ENCODE results near the gene XRCC5. TPM values are rescaled to one million over a fixed set of nuclear protein-coding genes. Genes with fewer than 3 reads are reported as not detected.
A peak's percentile ranks its signal among the peaks of the same experiment; 100 is the strongest.

Gene XRCC5
- polyA plus RNA-seq, 1 donor from 2014 or later: 279 TPM

DNA sequence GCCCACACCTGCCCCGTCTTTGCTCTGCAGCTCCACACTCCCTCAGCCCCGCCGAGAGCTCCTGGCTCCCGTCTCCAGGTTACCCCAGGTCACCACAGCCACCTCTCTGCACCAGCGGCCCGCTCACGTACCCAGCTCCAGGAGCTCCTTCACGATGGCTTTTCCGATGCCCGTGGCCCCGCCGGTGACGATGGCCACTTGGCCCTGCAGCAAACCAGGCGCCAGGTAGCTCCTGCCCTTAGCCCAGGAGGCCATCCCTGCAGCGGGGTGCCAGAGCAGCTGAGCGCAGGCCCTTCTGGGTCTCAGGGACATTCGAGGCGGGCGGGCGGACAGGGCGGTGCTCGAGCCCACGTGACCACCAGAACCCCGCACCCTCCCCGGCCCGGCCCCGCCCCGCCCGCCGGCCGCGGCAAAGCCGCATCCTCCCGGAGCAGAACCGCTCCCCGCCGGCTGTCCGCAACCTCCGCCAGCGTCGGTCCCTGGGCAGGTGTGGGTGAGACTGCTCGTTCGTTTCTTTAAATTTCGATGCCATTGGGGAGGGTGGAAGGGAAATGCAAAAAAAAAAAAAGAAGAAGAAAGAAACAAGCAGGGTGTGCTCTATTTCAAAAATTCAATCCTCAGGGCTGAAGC lies 27.5 kb upstream of the XRCC5 start, which contains the start of the genes PECR and TMEM169:
TSS of gene PECR (minus strand) at position 323 of the 630 bp plus-strand sequence. CDS start at position 255, 68 bp downstream.
TSS of gene TMEM169 (plus strand) at position 433 of the 630 bp plus-strand sequence. CDS start 14,045 bp downstream, outside the sequence.
- H3K27me3 ChIP-seq (ENCODE audit: insufficient read depth, low read depth, low read length): no peaks in the 10 kb centered on the region
- TF ChIP-seq EZH2 (IDR thresholded peaks at IDR 0.05; ENCODE audit: borderline replicate concordance, insufficient read depth, low read length, poor library complexity, severe bottlenecking): no peak
- TF ChIP-seq POLR2AphosphoS5 (IDR thresholded peaks at IDR 0.05): peak; percentile 95
- peak; percentile 65 for TF ChIP-seq MXI1 (conservative IDR thresholded peaks at IDR 0.05; ENCODE audit: poor library complexity, severe bottlenecking)
- TF ChIP-seq TAF1 (IDR thresholded peaks at IDR 0.05; ENCODE audit: low read depth): peak; percentile 50
- TF ChIP-seq, protein P1, sequence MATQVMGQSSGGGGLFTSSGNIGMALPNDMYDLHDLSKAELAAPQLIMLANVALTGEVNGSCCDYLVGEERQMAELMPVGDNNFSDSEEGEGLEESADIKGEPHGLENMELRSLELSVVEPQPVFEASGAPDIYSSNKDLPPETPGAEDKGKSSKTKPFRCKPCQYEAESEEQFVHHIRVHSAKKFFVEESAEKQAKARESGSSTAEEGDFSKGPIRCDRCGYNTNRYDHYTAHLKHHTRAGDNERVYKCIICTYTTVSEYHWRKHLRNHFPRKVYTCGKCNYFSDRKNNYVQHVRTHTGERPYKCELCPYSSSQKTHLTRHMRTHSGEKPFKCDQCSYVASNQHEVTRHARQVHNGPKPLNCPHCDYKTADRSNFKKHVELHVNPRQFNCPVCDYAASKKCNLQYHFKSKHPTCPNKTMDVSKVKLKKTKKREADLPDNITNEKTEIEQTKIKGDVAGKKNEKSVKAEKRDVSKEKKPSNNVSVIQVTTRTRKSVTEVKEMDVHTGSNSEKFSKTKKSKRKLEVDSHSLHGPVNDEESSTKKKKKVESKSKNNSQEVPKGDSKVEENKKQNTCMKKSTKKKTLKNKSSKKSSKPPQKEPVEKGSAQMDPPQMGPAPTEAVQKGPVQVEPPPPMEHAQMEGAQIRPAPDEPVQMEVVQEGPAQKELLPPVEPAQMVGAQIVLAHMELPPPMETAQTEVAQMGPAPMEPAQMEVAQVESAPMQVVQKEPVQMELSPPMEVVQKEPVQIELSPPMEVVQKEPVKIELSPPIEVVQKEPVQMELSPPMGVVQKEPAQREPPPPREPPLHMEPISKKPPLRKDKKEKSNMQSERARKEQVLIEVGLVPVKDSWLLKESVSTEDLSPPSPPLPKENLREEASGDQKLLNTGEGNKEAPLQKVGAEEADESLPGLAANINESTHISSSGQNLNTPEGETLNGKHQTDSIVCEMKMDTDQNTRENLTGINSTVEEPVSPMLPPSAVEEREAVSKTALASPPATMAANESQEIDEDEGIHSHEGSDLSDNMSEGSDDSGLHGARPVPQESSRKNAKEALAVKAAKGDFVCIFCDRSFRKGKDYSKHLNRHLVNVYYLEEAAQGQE (IDR thresholded peaks at IDR 0.05; ENCODE audit: borderline replicate concordance): peak; percentile 91
- TF ChIP-seq EP300 (conservative IDR thresholded peaks at IDR 0.05; ENCODE audit: poor library complexity, severe bottlenecking): peak; percentile 44
- TF ChIP-seq, protein P2, sequence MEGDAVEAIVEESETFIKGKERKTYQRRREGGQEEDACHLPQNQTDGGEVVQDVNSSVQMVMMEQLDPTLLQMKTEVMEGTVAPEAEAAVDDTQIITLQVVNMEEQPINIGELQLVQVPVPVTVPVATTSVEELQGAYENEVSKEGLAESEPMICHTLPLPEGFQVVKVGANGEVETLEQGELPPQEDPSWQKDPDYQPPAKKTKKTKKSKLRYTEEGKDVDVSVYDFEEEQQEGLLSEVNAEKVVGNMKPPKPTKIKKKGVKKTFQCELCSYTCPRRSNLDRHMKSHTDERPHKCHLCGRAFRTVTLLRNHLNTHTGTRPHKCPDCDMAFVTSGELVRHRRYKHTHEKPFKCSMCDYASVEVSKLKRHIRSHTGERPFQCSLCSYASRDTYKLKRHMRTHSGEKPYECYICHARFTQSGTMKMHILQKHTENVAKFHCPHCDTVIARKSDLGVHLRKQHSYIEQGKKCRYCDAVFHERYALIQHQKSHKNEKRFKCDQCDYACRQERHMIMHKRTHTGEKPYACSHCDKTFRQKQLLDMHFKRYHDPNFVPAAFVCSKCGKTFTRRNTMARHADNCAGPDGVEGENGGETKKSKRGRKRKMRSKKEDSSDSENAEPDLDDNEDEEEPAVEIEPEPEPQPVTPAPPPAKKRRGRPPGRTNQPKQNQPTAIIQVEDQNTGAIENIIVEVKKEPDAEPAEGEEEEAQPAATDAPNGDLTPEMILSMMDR (IDR thresholded peaks at IDR 0.05; ENCODE audit: poor library complexity, severe bottlenecking): peak; percentile 24
- peak; percentile 18 for TF ChIP-seq RAD21 (conservative IDR thresholded peaks at IDR 0.05)
- TF ChIP-seq SMC3 (conservative IDR thresholded peaks at IDR 0.05; ENCODE audit: poor library complexity): no peak
- H3K27ac ChIP-seq (ENCODE audit: low read length): peak within 1 kb of the TSS; percentile 98
- no peaks in the 10 kb centered on the region for H4K20me1 ChIP-seq (ENCODE audit: insufficient read depth)
- H3K4me2 ChIP-seq (ENCODE audit: low read length): peak within 1 kb of the TSS; percentile 78
- H3K36me3 ChIP-seq (ENCODE audit: insufficient read depth, low read length): no peaks in the 10 kb centered on the region
- H3K9ac ChIP-seq (ENCODE audit: low read length): peak within 1 kb of the TSS; percentile 98
- H3K9me2 ChIP-seq (ENCODE audit: insufficient read depth, low read length): no peaks in the 10 kb centered on the region
- peak within 1 kb of the TSS; percentile 78 for H3K4me3 ChIP-seq (ENCODE audit: low read length)
- peak within 1 kb of the TSS; percentile 73 for H2AFZ ChIP-seq (ENCODE audit: low read depth, low read length)
- no peaks in the 10 kb centered on the region for H3K9me3 ChIP-seq (ENCODE audit: low read length)
- peaks cover 60% of the 10 kb centered on the region for H3K79me2 ChIP-seq (replicated peaks; ENCODE audit: insufficient read depth, low read length)
- H3F3A ChIP-seq (ENCODE audit: insufficient read depth, low read length, poor library complexity, severe bottlenecking): peaks cover 16% of the 10 kb centered on the region

DNA sequence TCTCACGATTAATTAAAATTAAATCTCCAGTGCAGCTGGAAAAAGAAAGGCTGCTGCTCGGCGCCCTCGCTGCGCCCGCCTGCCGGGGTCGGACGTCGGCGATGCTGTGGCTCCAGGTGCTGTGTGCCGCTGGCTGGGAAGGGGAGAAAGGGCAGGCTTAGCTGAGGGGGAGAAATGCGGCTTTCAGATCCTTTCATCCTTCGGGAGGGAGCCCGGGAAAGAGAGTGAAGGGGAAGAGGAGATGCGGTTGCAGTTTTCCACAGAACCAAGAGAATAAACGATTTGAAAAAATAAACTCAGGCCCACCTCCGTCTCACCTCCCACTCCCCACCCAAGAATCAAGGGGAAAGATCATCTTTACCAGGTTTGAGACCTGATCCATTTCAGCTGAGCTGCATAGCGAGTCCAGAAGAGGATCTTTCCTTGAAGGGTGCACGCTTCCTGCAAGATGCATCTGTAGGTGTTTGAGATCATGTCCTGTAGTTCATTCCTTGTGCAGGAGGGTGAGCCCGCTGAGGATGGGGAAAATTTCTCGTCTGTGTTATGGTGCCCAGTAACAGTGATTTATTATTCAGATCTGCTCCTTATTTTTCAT lies 26.9 kb upstream of the XRCC5 start:
- Histone ChIP-seq H2AFZ (ENCODE audit: low read depth, low read length) (peak overlapping the region; percentile 73), H3K4me2 (ENCODE audit: low read length) (peak overlapping the region; percentile 78), H3F3A (ENCODE audit: insufficient read depth, low read length, poor library complexity, severe bottlenecking) (peaks cover 16% of the 10 kb centered on the region), H3K36me3 (ENCODE audit: insufficient read depth, low read length) (no peaks in the 10 kb centered on the region), H3K27me3 (ENCODE audit: insufficient read depth, low read depth, low read length) (no peaks in the 10 kb centered on the region), H3K9me2 (ENCODE audit: insufficient read depth, low read length) (no peaks in the 10 kb centered on the region), H3K27ac (ENCODE audit: low read length) (peak overlapping the region; percentile 98), H4K20me1 (ENCODE audit: insufficient read depth) (no peaks in the 10 kb centered on the region), H3K9ac (ENCODE audit: low read length) (peak overlapping the region; percentile 98), H3K79me2 (replicated peaks; ENCODE audit: insufficient read depth, low read length) (peaks cover 66% of the 10 kb centered on the region), H3K4me3 (ENCODE audit: low read length) (peak overlapping the region; percentile 78), H3K9me3 (ENCODE audit: low read length) (no peaks in the 10 kb centered on the region)
- TF ChIP-seq SMC3 (conservative IDR thresholded peaks at IDR 0.05; ENCODE audit: poor library complexity) (no peak), POLR2AphosphoS5 (IDR thresholded peaks at IDR 0.05) (no peak), RAD21 (conservative IDR thresholded peaks at IDR 0.05) (no peak), TAF1 (IDR thresholded peaks at IDR 0.05; ENCODE audit: low read depth) (peak; percentile 35), MXI1 (conservative IDR thresholded peaks at IDR 0.05; ENCODE audit: poor library complexity, severe bottlenecking) (peak; percentile 42), EP300 (conservative IDR thresholded peaks at IDR 0.05; ENCODE audit: poor library complexity, severe bottlenecking) (no peak), EZH2 (IDR thresholded peaks at IDR 0.05; ENCODE audit: borderline replicate concordance, insufficient read depth, low read length, poor library complexity, severe bottlenecking) (no peak)
- TF ChIP-seq, protein P1 (IDR thresholded peaks at IDR 0.05; ENCODE audit: borderline replicate concordance): peak; percentile 59

Measured in neural cell (in vitro differentiated cells).